ENCODE data around the gene TNS2. TPM values are rescaled to one million over a fixed set of nuclear protein-coding genes. Genes with fewer than 3 reads are reported as not detected.

TNS2 gene
- total RNA-seq, 1 experiment from 2014 or later: 11.5 TPM

- ChIA-PET CTCF (no interaction called here), POLR2A (ENCODE audit: unreplicated experiment) (interaction anchor here (0.6 to 0.7 kb wide), 2 partner anchors 25 to 40 kb away, joined by 3 to 10 read pairs; no protein-coding TSS in a partner anchor)
- no peak for TF ChIP-seq EZH2 (IDR thresholded peaks at IDR 0.05; ENCODE audit: low read depth)
- TF ChIP-seq CTCF (conservative IDR thresholded peaks at IDR 0.05): no peak
- peaks cover 88% of the 10 kb centered on the region for H4K20me1 ChIP-seq (ENCODE audit: insufficient read depth)
- no peak for DNase-seq
- BruUV-seq (replicated peaks): no TSS peak
- H3K4me2 ChIP-seq: peak overlapping the region; percentile 86; the same call in 1 of the 2 replicates
- intact Hi-C loops (cut with micrococcal nuclease; ENCODE audit: unreplicated experiment): no loop called here
- no peaks in the 10 kb centered on the region for H3K27me3 ChIP-seq (ENCODE audit: insufficient read depth, low read depth)
- peaks cover 59% of the 10 kb centered on the region for H3K36me3 ChIP-seq (ENCODE audit: low read depth)
- no peaks in the 10 kb centered on the region for H3K9me2 ChIP-seq (ENCODE audit: insufficient read depth)
- H3K9me3 ChIP-seq (ENCODE audit: insufficient read depth, low read depth): no peaks in the 10 kb centered on the region
- peaks cover 60% of the 10 kb centered on the region for H3F3A ChIP-seq (ENCODE audit: insufficient read depth, low read depth)
- no peak overlapping the region for H2AFZ ChIP-seq
- H3K79me2 ChIP-seq (ENCODE audit: low read depth): peaks cover 97% of the 10 kb centered on the region
- H3K27ac ChIP-seq: no peak overlapping the region
- H3K4me1 ChIP-seq (replicated peaks; ENCODE audit: insufficient read depth): peaks cover 42% of the 10 kb centered on the region
- no peak overlapping the region for H3K4me3 ChIP-seq
Measured at GRCh38 chr12:53010955-53011354, 38.9 kb upstream of the TNS2 start.

- peaks cover 42% of the 10 kb centered on the region for H3K4me1 ChIP-seq (replicated peaks; ENCODE audit: insufficient read depth)
- H2AFZ ChIP-seq: no peak overlapping the region
- TF ChIP-seq CTCF (conservative IDR thresholded peaks at IDR 0.05) (no peak), EZH2 (IDR thresholded peaks at IDR 0.05; ENCODE audit: low read depth) (no peak)
- no peak for DNase-seq
- H3F3A ChIP-seq (ENCODE audit: insufficient read depth, low read depth): peaks cover 70% of the 10 kb centered on the region
- H3K36me3 ChIP-seq (ENCODE audit: low read depth): peaks cover 68% of the 10 kb centered on the region
- no peak overlapping the region for H3K4me3 ChIP-seq
- no peaks in the 10 kb centered on the region for H3K9me3 ChIP-seq (ENCODE audit: insufficient read depth, low read depth)
- peak overlapping the region; percentile 86; the same call in 1 of the 2 replicates for H3K4me2 ChIP-seq
- ChIA-PET POLR2A (ENCODE audit: unreplicated experiment) (interaction anchor here (0.7 kb wide), 1 partner anchor 26 kb away, joined by 10 read pairs; no protein-coding TSS in a partner anchor), CTCF (interaction anchor here (0.6 kb wide), 1 partner anchor 54 kb away, joined by 3 read pairs; no protein-coding TSS in a partner anchor)
- intact Hi-C loops (cut with micrococcal nuclease; ENCODE audit: unreplicated experiment): no loop called here
- H3K27me3 ChIP-seq (ENCODE audit: insufficient read depth, low read depth): no peaks in the 10 kb centered on the region
- BruUV-seq (replicated peaks): no TSS peak
- H3K79me2 ChIP-seq (ENCODE audit: low read depth): peaks cover 100% of the 10 kb centered on the region
- no peaks in the 10 kb centered on the region for H3K9me2 ChIP-seq (ENCODE audit: insufficient read depth)
- peaks cover 97% of the 10 kb centered on the region for H4K20me1 ChIP-seq (ENCODE audit: insufficient read depth)
- H3K27ac ChIP-seq: no peak overlapping the region
Measured at GRCh38 chr12:53011889-53012288, 38.0 kb upstream of the TNS2 start.

GRCh38 chr12:53012928-53013327 lies 36.9 kb upstream of the TNS2 start:
- Histone ChIP-seq H3K4me2 (no peak overlapping the region), H3K79me2 (ENCODE audit: low read depth) (peaks cover 100% of the 10 kb centered on the region), H3K27me3 (ENCODE audit: insufficient read depth, low read depth) (no peaks in the 10 kb centered on the region), H3F3A (ENCODE audit: insufficient read depth, low read depth) (peaks cover 73% of the 10 kb centered on the region), H3K9me2 (ENCODE audit: insufficient read depth) (no peaks in the 10 kb centered on the region), H2AFZ (no peak overlapping the region), H3K4me3 (no peak overlapping the region), H4K20me1 (ENCODE audit: insufficient read depth) (peaks cover 100% of the 10 kb centered on the region), H3K36me3 (ENCODE audit: low read depth) (peaks cover 71% of the 10 kb centered on the region), H3K27ac (no peak overlapping the region), H3K4me1 (replicated peaks; ENCODE audit: insufficient read depth) (peaks cover 39% of the 10 kb centered on the region), H3K9me3 (ENCODE audit: insufficient read depth, low read depth) (no peaks in the 10 kb centered on the region)
- TF ChIP-seq EZH2 (IDR thresholded peaks at IDR 0.05; ENCODE audit: low read depth): no peak
- no peak for TF ChIP-seq CTCF (conservative IDR thresholded peaks at IDR 0.05)
- intact Hi-C loops (cut with micrococcal nuclease; ENCODE audit: unreplicated experiment): no loop called here
- CTCF ChIA-PET: no interaction called here
- POLR2A ChIA-PET (ENCODE audit: unreplicated experiment): no interaction called here
- no TSS peak for BruUV-seq (replicated peaks)
- DNase-seq: no peak

All from PC-9 (cell line).